CD14-positive monocyte (primary cell): ENCODE measurements around the gene EGF. TPM values are rescaled to one million over a fixed set of nuclear protein-coding genes. Genes with fewer than 3 reads are reported as not detected.

Experiments
- DNase-seq, 3 donors: peaks; one replicate each; pipeline ENCODE4 v3.0.0-alpha.2; 2011 to 2022
- H2AFZ ChIP-seq: 2 replicates; pipeline ENCODE4 v1.6.0; 2012; ENCODE audit warnings: mild to moderate bottlenecking, low read depth, low read length, inconsistent platforms; ENCODE audit not compliant: insufficient read depth, poor library complexity, severe bottlenecking
- H3K27ac ChIP-seq, 2 donors: 1 replicate in 1 of 2; 2 replicates in 1 of 2; pipeline ENCODE4 v1.5.1; 2012 to 2013; ENCODE audit warnings: low read length in 2 of 2, control low read depth in 1 of 2, inconsistent platforms in 1 of 2, low read depth in 1 of 2, mild to moderate bottlenecking in 1 of 2
- H3K27me3 ChIP-seq, 2 donors: one replicate each; pipeline versions ENCODE4 v1.6.0 to v1.6.1; 2011 to 2013; ENCODE audit warnings: low read length in 2 of 2; ENCODE audit not compliant: control insufficient read depth in 2 of 2, insufficient read depth in 2 of 2
- H3K36me3 ChIP-seq, 2 donors: replicated peaks in 1 of 2; 1 replicate in 1 of 2; 2 replicates in 1 of 2; pipeline versions ENCODE4 v1.5.1 to v1.6.1; 2012 to 2013; ENCODE audit warnings: low read length in 2 of 2, control low read depth in 1 of 2, inconsistent platforms in 1 of 2, mild to moderate bottlenecking in 1 of 2; ENCODE audit not compliant: insufficient read depth in 2 of 2, control insufficient read depth in 1 of 2
- H3K4me1 ChIP-seq, 2 donors: 1 replicate in 1 of 2; 2 replicates in 1 of 2; pipeline versions ENCODE4 v1.5.1 to v1.6.1; 2012 to 2013; ENCODE audit warnings: low read length in 2 of 2, control low read depth in 1 of 2, inconsistent platforms in 1 of 2, mild to moderate bottlenecking in 1 of 2, moderate library complexity in 1 of 2; ENCODE audit not compliant: insufficient read depth in 2 of 2, control insufficient read depth in 1 of 2
- H3K4me2 ChIP-seq: replicated peaks from 2 replicates; pipeline ENCODE3; 2012; ENCODE audit warnings: low read length, moderate library complexity, mild to moderate bottlenecking; ENCODE audit not compliant: poor library complexity, severe bottlenecking; ENCODE audit errors: extremely low read depth
- H3K4me3 ChIP-seq, 3 experiments: fragments of 200-600 bp in 1 of 3; sonication (generic) in 1 of 3; replicated peaks in 1 of 3; 1 replicate in 2 of 3; 2 replicates in 1 of 3; pipeline ENCODE4 v1.5.1; 2011 to 2013; ENCODE audit warnings: low read length in 3 of 3, mild to moderate bottlenecking in 3 of 3, control low read depth in 2 of 3, low read depth in 2 of 3, inconsistent platforms in 1 of 3, moderate library complexity in 1 of 3
- H3K79me2 ChIP-seq: 2 replicates; pipeline ENCODE4 v1.6.0; 2012; ENCODE audit warnings: mild to moderate bottlenecking, control low read depth, inconsistent platforms, low read length, moderate library complexity; ENCODE audit not compliant: insufficient read depth
- H3K9ac ChIP-seq: 2 replicates; pipeline ENCODE4 v1.6.0; 2017; ENCODE audit warnings: low read length, mild to moderate bottlenecking; ENCODE audit not compliant: insufficient read depth, poor library complexity, severe bottlenecking
- H3K9me3 ChIP-seq, 2 donors: replicated peaks in 1 of 2; 1 replicate in 1 of 2; 2 replicates in 1 of 2; pipeline versions ENCODE4 v1.5.1 to v1.6.1; 2012 to 2013; ENCODE audit warnings: low read length in 2 of 2, control low read depth in 1 of 2; ENCODE audit not compliant: control insufficient read depth in 1 of 2, insufficient read depth in 1 of 2
- H4K20me1 ChIP-seq: 2 replicates; pipeline ENCODE4 v1.6.0; 2012; ENCODE audit warnings: mild to moderate bottlenecking, low read length, control low read depth, moderate library complexity; ENCODE audit not compliant: insufficient read depth
- H3K27ac Mint-ChIP-seq, 7 donors: one replicate each; pipeline ENCODE4 v1.8.0; 2020; ENCODE audit warnings: mild to moderate bottlenecking in 7 of 7, mixed read lengths in 7 of 7, moderate library complexity in 6 of 7, inconsistent platforms in 2 of 7
- H3K27me3 Mint-ChIP-seq, 3 donors: one replicate each; pipeline ENCODE4 v1.8.0; 2021 to 2022; ENCODE audit warnings: low read depth in 3 of 3, mild to moderate bottlenecking in 3 of 3, mixed read lengths in 3 of 3, moderate library complexity in 3 of 3, inconsistent platforms in 1 of 3
- H3K36me3 Mint-ChIP-seq, 2 donors: one replicate each; pipeline ENCODE4 v1.8.0; 2020; ENCODE audit warnings: mixed read lengths in 2 of 2, inconsistent platforms in 1 of 2, mild to moderate bottlenecking in 1 of 2
- H3K4me1 Mint-ChIP-seq: one replicate; pipeline ENCODE4 v1.8.0; 2020; ENCODE audit warnings: mild to moderate bottlenecking, mixed read lengths
- H3K4me3 Mint-ChIP-seq, 2 donors: one replicate each; pipeline ENCODE4 v1.8.0; 2020; ENCODE audit warnings: mild to moderate bottlenecking in 2 of 2, mixed read lengths in 2 of 2, moderate library complexity in 1 of 2
- H3K9me3 Mint-ChIP-seq, 7 donors: one replicate each; pipeline ENCODE4 v1.8.0; 2020 to 2022; ENCODE audit warnings: mixed read lengths in 7 of 7, mild to moderate bottlenecking in 6 of 7, moderate library complexity in 6 of 7, inconsistent platforms in 2 of 7
- WGBS: methylation state at CpG from one replicate; pipeline ENCODE4 v1.1.5; 2013; ENCODE audit warnings: missing lambda C conversion rate; ENCODE audit not compliant: insufficient coverage; 5-methylcytosine and 5-hydroxymethylcytosine counted together
- intact Hi-C, 2 donors: fragments of 100-400 bp; cut with micrococcal nuclease; formaldehyde crosslinking; loops; one replicate each; pipeline versions ENCODE4 v1.15.0 to v1.15.1; 2023
- polyA plus RNA-seq, 3 donors: library from polyadenylated mRNA; depleted of rRNA in 1 of 3; unstranded in 2 of 3; stranded (reverse) in 1 of 3; fragments of 300-500 nt in 2 of 3; fragments of >200 nt in 1 of 3; fragmentation: Illumina TruSeq in 2 of 3; gene quantifications; 1 replicate in 2 of 3; 2 replicates in 1 of 3; pipeline ENCODE4 v1.2.3, GENCODE V29; 2012 to 2021
- TF ChIP-seq, protein P1 (sequence below): fragments of 200-600 bp; IDR thresholded peaks from one replicate; pipeline ENCODE4 v1.8.0; 2022; ENCODE audit warnings: antibody characterized with exemption, mild to moderate bottlenecking

EGF gene
- polyA plus RNA-seq, 3 donors, result 0.17 to 4.8 TPM; not detected in 1

DNA sequence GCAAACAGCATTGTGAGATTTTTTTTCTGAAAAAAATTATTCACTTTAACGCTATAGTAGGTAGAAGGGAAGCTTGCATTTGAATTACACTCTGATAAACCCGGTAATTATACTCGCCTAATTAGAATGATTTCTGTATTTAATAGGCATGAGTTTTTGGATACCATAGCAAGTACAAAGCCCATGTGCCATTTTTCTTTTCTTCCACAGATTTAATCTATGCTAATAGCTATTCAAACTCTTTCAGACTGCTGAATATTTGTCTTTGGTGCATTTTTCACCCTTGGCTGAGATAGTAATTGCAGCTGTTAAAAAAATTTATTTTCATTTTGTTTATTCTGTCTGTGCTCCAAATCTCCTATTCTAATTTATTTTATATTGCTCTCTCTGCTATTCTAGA lies 113.0 kb downstream of the EGF start:
- intact Hi-C loops, result no loop called here
- Histone ChIP-seq H3K9me3 (peaks cover 0 to 4% of the 10 kb centered on the region in 2 donors), H3K4me2 (no peak overlapping the region), H3K36me3 (no peaks in the 10 kb centered on the region), H3K27me3 (peaks cover 81 to 87% of the 10 kb centered on the region in 2 donors), H3K4me1 (no peaks in the 10 kb centered on the region), H3K4me3 (no peak overlapping the region), H4K20me1 (no peaks in the 10 kb centered on the region), H3K9ac (no peak overlapping the region), H2AFZ (no peak overlapping the region), H3K27ac (no peak overlapping the region), H3K79me2 (no peaks in the 10 kb centered on the region)
- no CpG with 5 or more reads among the region's 3 CpGs for WGBS
- peaks cover 0 to 4% of the 10 kb centered on the region in 2 donors for H3K36me3 Mint-ChIP-seq
- peak overlapping the region in 1 of 2 donors; percentile 39 for H3K4me3 Mint-ChIP-seq
- H3K27me3 Mint-ChIP-seq, result peaks cover 64 to 85% (median 67%) of the 10 kb centered on the region in 3 donors
- no peak for DNase-seq
- TF ChIP-seq, protein P1, sequence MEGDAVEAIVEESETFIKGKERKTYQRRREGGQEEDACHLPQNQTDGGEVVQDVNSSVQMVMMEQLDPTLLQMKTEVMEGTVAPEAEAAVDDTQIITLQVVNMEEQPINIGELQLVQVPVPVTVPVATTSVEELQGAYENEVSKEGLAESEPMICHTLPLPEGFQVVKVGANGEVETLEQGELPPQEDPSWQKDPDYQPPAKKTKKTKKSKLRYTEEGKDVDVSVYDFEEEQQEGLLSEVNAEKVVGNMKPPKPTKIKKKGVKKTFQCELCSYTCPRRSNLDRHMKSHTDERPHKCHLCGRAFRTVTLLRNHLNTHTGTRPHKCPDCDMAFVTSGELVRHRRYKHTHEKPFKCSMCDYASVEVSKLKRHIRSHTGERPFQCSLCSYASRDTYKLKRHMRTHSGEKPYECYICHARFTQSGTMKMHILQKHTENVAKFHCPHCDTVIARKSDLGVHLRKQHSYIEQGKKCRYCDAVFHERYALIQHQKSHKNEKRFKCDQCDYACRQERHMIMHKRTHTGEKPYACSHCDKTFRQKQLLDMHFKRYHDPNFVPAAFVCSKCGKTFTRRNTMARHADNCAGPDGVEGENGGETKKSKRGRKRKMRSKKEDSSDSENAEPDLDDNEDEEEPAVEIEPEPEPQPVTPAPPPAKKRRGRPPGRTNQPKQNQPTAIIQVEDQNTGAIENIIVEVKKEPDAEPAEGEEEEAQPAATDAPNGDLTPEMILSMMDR, result no peak
- peaks cover 0 to 4% (median 2%) of the 10 kb centered on the region in 7 donors for H3K9me3 Mint-ChIP-seq
- peaks cover 3% of the 10 kb centered on the region for H3K4me1 Mint-ChIP-seq
- H3K27ac Mint-ChIP-seq, result no peak overlapping the region

DNA sequence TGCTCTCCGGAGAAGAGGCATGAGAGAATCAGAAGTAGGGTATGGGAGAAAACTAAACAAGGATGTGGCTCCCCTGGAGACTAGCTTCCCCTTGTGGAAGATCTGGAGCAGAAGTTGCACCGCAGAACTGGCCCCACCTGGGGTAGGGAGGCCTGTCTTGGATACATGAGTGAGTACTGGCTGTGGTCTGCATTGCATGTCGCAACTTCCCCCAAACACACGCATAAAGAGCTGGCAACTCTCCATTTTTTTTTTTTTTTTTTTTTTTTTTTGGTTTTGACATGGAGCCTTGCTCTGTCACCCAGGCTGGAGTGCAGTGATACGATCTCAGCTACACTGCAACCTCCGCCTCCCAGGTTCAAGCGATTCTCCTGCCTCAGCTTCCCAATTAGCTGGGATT lies 119.9 kb downstream of the EGF start:
- Histone ChIP-seq H2AFZ (no peak overlapping the region), H3K27ac (no peak overlapping the region), H3K36me3 (no peaks in the 10 kb centered on the region), H3K4me1 (peaks cover 36 to 37% of the 10 kb centered on the region in 2 donors), H3K4me2 (peak overlapping the region; percentile 60), H4K20me1 (no peaks in the 10 kb centered on the region), H3K4me3 (peak overlapping the region in 1 of 3 experiments; percentile 45), H3K9me3 (peaks cover 3 to 20% of the 10 kb centered on the region in 2 donors), H3K9ac (no peak overlapping the region), H3K79me2 (no peaks in the 10 kb centered on the region), H3K27me3 (peaks cover 74 to 75% of the 10 kb centered on the region in 2 donors)
- 0% methylated on average over 1 of the region's 7 CpGs for WGBS
- H3K36me3 Mint-ChIP-seq, result peaks cover 0 to 12% of the 10 kb centered on the region in 2 donors
- peaks cover 61 to 78% (median 74%) of the 10 kb centered on the region in 3 donors for H3K27me3 Mint-ChIP-seq
- H3K4me1 Mint-ChIP-seq, result peaks cover 43% of the 10 kb centered on the region
- peak overlapping the region in 1 of 2 donors; percentile 68 for H3K4me3 Mint-ChIP-seq
- intact Hi-C loops, result no loop called here
- peaks cover 3 to 16% (median 7%) of the 10 kb centered on the region in 7 donors for H3K9me3 Mint-ChIP-seq
- peak; percentile 70 to 92 (median 83) for DNase-seq
- TF ChIP-seq, protein P1, result no peak
- peak overlapping the region in 5 of 7 donors; percentile 36 to 78 (median 73) for H3K27ac Mint-ChIP-seq
